RCC 7860 (cell line): ENCODE data around the gene ASB6.
"Not testable (repeated sequence)": the region's sequence is repeated elsewhere in the genome, so short reads cannot be mapped to it uniquely, and the experiment has no call there.

Source experiments
- DNase-seq: peaks from one replicate; pipeline ENCODE4 v3.0.0-alpha.2; 2015; ENCODE audit warnings: low spot score
- FAIRE-seq: peaks from 2 replicates; lab custom pipeline; 2012; peaks lifted over from hg19 to GRCh38; lab: Jason Lieb, UNC

The ASB6 gene

DNA sequence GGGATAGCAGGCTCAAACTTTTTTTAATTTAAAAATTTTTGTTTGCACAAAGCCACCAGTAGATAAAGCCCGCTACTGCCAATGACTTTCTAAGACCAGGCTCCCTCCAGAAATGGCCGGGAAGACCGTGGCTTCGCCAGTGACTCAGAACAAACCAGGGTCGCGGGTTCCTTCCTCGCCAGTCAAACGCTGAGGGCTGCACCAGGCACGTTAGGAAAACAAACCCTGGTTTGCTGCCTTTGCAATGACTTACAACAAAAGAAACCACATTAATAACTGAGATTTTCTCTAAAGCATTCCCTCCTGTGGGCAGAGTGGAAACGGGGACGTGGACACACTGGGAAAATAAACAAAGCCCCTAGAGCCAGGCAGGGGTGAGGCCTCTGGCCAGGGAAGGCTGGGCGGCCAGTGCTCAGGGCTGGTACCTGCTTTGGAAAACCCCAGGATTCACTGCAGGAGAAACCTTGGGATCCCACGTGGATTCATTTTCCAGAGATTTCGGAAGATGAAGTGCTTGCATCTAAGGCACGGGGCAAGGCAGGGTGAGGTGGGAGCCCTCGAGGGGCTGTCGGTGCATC is 27.3 kb upstream of the ASB6 start:
- DNase-seq (peak; percentile 25), FAIRE-seq (peak; percentile 11)

DNA sequence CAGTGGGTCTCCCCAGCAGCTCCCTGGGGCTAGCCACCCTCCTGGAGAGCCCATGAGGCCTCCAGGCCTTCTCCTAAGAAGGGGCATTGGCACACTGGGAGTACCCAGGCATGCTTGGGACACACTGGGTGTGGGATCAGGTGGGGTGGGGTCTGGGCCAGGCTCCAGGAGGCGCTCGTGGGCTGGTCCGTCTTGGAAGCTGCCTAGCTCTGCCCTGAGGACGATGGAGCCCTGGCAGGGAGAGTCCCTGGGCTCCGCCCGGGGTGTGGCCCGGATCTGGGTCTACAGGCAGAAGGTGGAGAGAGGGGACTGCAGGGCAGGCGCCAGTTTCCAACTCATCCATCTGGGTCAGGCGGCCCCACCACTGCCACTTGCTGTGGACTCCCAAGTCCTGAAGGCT is 25.9 kb upstream of the ASB6 start:
- no peak for DNase-seq
- no peak for FAIRE-seq

DNA sequence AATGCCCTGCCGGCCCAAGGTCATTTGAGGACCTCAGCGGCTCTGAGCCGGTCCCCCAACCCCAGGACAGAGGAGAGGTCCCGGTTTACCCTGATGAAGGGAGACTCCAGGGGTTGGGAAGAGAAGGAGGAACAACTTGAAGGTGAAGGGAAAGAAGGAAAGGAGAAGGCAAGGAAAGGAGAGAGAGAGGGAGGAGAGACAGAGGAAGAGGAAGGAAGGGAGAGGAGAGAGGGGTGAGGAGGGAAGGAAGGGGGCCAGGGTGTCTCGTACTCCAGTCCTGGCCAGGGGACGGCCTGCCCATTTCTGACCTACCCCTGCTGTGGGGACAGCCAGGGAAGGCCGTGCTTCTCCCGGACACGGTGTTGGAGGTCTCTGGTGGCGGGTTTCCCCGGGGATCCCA is 25.4 kb upstream of the ASB6 start:
- FAIRE-seq = no peak
- DNase-seq = no peak

DNA sequence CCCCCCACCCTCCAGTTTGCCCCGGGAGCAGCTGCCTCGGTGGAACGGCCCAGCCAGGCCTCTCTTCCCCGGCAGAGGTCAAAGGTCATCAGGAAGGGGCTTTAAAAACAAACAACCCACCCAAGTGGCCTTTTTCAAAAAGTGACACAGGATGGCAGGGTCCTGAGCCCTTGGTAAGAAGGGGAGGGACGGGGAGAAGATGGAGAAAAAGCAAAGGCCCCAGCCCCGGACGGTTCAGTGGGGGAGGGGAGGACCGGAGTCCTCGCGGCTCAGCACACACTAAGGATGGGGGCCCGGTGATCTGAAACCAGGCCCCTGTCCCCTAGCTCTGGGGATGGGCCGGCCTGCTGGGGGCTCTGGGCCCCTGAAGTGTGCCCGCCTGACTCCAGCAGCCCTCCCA is 24.6 kb upstream of the ASB6 start:
- no peak for FAIRE-seq
- DNase-seq = no peak

DNA sequence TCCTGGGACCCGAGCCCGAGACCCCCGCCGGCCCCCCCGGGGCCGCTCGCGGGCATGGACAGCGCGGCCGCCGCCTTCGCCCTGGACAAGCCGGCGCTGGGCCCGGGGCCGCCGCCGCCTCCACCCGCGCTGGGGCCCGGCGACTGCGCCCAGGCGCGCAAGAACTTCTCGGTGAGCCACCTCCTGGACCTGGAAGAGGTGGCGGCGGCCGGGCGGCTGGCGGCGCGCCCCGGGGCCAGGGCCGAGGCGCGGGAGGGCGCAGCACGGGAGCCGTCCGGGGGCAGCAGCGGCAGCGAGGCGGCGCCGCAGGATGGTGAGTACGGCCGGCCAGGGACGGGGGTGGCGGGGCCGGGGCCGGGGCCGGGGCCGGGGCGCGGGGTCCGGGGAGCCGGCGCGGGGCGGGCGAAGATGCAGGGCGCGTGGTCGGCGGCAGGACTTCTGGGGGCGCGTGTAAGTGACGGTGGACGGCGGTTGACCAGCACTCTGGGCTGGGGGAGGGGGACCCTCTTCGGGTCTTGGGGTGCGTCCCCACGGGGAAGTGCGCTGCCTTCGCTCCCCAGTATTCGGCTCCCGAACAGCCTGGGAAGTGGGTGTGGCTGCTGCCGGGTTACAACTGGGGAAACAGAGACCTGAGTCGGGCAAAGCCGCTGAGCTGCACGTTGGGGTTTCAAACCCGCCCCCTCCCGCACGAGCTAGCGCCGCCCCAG is 24.0 kb upstream of the ASB6 start:
- DNase-seq (no peak), FAIRE-seq (no peak)

DNA sequence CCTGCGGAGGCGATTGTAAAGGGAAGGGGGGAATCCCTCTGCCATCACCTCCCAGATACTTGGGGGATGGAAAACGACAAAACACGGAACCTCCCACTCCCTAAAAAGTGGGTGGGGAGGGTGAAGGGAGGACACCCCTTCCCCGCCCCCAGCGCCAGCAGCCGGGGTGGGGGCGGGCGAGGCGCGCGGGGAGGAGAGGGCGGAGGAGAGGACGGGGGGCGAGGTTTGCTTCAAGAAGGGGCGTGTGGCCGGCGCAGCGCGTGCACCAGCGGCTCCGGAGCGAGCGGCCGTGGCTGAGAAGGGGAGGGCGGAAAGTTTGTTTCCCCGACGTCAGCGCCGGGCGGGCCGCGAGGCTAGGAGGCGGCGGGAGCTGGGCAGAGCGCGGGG is 23.4 kb upstream of the ASB6 start, which contains the start of gene PRRX2:
TSS of gene PRRX2 (plus strand) at position 259 of the 387 bp plus-strand sequence. CDS start 221 bp downstream, outside the sequence.
- DNase-seq (no peak), FAIRE-seq (no peak)

DNA sequence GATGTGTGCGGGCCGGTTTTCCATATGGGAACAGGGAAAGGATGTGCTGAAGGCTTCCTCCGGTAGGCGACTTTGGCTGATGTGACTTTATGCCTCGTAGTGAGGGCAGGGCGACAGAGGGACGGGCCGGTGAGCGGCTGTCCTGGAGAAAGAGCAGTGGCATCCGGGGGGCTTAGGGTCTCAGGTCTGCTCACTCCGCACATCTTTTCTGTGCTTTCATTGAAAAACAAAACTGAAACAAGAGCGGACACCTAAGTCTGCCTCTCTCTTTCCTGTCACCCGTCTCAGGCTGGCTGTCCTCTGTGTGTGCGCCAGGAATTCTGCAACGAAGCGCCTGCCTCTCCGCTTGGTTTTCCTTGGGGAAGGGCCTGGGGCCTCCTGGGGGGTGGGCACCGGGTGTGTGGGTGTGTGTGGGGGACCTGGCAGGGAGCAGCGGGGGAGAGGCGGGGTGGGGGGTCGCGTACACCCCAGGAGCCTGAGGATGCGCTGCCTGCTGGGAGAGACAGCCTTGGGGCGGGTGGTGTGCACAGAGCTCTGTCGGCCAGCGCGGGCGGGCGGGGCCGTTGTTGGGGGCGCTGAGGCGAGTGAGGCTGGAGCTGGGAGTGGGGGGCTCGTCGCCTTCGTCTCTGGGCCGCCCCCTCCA is 22.9 kb upstream of the ASB6 start:
- DNase-seq (no peak), FAIRE-seq (no peak)

DNA sequence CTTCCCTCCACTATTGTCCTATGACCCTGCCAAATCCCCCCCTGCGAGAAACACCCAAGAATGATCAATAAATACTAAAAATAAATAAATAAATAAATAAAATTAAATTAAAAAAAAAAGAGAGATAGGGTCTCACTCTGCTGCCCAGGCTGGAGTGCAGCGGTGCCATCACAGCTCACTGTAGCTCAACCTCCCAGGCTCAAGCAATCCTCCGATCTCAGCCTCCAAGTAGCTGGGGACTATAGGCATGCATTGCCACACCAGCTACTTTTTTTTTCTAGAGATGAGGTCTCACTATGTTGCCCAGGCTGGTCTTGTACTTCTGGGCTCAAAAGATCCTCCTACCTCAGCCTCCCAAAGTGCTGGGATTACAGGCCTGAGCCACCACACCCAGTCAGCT is 20.3 kb upstream of the ASB6 start:
- DNase-seq, FAIRE-seq: not testable (repeated sequence)

DNA sequence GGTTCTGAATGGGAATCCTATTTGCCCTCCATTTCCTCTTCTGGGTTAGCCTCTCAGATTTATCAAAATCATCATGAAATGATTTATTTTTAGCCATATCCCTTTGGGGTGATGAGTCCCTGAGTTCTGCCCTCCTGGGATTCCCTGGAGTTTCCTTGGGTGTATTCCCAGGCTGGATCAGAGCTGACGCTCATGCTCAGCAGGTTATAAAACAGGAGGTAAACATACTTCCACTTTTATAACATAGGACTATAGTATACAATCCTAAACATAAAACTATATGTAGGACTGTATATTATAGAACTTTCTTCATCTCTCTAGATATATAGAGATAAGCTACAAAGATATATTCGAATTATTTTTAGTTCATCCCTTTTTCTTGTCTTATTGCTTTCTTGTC is 19.1 kb upstream of the ASB6 start:
- DNase-seq (no peak), FAIRE-seq (no peak)

DNA sequence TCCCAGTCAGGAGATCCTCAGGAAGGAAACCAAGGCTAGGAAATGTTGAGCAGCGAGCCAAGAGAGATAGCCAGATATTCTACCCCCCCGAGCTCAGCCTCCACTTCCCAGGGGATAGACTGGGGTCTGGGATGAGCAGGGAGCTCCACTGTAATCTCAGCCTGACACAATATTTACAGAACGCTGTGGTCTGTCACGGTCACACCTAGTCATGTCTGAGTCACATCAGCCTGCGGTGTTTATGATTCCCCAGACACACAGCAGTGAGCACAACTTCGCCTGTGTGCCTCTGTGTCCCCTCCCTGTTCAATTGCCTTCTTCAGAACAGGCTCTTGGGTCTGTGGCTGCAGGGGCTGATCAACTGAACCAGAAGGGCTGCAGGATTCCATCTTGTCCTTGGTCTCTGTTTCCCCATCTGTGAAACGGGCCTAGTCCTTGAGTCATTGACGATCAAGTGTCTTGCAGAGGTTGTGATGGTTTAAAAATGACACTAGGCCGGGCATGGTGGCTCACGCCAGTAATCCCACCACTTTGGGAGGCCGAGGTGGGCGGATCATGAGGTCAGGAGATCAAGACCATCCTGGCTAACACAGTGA is 14.9 kb upstream of the ASB6 start:
- DNase-seq (peak; percentile 86), FAIRE-seq (peak; percentile 90)

DNA sequence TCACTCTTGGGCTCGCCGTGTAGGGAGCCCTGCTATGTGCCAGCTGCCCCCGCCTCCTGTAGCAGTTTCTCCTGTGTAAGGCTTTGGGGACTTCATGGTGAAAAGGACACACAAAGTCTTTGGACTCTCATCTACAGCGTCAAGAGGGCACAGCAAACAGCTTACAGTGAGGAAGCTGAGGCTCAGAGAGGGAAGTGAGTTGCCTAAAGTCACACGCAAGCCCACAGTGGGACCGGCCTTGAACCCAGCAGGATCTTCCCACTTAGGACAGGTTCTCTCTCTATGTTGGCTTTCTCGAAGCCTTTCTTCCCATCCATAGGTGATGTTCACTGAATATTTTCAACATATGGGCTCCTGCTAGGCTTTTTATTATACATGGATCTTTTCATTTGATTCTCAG is 13.7 kb upstream of the ASB6 start:
- DNase-seq (no peak), FAIRE-seq (no peak)

DNA sequence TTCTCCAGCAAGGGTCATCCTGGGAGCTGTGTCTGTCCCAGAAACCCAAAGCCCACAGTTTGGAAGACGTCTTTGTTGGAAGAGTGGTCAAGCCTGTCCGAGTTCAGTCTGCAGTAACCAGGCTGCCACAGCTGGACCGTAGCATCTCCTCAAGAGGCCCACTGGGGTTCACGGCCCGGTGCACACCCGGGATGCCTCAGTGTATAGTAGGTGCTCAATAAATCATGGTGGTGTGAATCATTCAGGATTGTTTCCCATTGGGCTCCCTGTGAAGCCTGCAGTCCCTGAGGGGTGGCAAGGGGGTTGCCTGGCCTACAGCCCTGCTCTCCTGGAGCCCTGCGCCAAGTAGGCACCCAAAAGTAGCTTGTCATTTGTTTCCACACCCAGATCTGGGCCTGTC is 13.2 kb upstream of the ASB6 start:
- FAIRE-seq (no peak), DNase-seq (no peak)

DNA sequence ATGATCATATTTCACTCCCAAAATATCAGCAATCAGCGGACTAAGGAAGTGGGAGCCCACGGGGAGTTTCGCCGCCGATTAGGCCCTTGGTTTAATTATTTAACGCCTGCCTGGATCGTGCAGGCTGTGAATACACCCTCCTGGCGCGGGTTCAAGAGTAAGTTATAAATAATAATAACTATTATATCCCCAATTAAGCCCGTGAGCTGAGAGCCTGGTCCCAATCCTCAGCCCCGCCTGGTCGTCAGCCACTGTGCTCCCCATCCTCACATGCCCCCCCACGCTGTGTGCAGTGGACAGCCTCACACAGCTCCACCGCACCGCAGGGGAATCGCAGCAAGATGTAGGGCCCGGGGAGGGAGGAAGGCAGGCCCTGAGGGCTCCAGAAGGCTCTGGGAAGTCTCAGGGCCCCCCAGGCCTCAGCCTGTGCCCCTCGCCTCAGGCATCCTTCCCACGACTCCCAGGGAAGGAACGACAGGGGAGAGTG is 12.6 kb upstream of the ASB6 start:
- FAIRE-seq (no peak), DNase-seq (no peak)

DNA sequence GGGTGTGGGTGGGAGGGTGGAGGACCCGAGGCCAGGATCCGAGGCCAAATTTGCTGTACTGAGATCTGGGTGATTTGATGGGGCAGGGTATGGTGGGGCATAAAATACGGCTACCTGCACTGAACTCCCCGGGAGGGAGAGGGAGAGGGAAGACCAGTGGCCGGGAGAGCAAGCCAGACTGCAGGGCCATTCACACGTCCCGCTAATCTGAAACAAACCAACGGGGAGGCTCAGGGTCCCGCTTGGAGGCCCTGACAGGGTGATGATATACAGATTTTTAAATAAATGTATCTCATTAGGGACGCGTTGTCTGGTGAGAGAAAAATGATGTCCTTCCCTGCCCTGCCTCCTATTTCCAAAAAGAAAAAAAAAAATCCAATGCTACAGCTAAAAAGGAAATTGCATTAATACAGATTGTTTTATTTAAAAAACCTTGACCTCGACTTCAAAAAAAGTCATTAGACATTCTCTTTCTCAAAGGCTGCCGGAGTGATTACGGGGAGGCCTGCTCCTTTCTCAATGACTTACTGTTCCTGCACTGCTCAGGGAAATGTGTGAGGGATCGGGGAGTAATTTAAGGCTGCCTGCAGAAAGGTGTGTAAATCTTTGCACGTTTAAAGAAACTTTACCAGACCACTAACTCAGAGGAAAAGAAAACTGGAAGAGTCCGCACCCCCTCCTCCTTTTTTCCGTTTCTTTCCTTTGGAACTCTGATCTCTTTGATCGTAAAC is 12.0 kb upstream of the ASB6 start:
- FAIRE-seq (no peak), DNase-seq (no peak)

DNA sequence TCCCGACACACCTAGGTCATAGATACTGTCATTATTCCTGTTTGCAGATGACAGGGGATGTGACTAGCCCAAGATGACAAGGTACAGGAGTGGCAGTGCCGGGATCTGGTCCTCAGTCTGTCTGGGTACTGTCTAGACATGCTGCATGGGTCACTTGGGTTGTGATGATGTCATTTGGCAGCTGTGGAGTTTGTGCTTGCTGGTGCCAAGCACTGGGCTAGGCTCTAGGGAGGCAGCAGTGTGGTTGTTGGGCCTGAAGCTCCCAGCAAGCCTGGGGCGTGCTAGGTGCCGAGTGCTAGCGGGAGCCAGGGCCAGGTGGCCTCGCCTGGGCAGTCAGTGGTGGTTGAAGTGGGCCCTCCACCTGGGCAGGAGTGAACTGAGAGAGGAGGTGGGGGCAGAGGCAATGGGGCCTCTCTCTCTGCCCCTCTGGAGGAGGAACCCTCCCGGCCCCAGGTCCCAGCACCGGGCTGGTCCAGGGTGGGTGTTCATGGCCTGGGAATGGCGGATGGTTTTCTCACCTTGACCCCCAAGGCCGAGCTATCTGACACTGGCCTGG is 8.8 kb upstream of the ASB6 start:
- DNase-seq (no peak), FAIRE-seq (no peak)

DNA sequence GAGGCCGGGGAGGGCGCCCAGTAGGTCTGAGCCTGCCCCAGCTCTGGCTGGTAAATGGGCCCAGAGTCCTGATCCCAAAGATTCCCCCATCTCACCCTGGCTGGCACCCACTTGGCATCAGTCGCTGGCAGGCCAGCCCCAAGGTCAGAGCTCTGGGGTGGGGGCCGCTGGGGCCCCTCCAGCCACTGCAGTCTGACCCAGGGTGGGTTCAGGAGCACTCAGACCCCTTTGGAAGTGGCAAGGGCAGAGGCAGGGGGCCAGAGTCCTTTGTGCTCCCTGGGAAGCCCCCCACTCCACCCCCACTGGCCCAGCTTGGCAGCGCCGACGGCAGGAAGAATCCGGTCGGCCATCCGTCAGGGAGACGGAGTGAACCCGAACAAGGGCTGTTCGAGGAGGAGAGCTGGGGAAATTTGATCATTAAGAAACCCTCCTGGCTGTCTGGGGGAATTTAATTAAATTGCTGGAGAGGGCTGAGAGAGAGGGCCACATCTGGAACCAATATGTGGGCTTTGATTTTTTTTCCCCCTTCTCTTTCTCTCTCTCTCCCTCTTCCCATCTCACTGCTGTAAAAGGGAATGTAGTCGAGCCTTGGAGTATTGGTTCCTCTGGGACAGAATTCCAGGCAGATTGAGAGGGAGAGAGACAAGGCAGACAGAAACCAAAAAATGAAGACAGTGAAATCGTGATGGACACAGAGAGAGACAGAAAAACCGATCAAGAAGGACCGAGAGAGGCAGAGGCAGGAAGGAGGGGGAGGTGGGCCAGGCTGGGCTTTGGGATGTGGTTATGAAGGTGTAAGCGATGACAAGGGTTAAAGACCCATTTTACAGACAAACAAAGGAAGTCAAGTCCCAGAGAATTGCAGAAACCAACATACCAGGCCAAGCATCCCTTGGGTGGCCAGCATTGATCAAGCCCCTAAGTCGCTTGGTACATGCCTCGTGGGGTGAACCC is 8.1 kb upstream of the ASB6 start:
- no peak for FAIRE-seq
- DNase-seq = no peak

DNA sequence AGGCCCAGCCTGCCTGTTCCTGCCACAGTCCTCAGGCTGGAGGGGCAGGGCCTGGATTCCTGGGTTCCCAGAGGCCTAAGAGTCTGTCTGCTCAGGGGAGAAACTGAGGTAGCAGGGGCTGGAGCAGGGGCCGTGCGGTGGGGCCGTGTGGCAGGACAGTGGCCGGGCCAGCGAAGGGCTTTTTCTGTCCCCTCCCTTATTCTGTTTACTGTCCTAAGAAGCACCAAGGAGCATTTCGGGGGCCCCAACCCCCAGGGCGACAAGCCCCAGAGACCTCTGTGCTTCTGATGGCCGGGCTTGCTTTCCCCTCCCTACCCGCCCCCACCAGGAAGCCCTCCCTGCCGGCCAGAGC is 6.8 kb upstream of the ASB6 start:
- DNase-seq = no peak
- no peak for FAIRE-seq

DNA sequence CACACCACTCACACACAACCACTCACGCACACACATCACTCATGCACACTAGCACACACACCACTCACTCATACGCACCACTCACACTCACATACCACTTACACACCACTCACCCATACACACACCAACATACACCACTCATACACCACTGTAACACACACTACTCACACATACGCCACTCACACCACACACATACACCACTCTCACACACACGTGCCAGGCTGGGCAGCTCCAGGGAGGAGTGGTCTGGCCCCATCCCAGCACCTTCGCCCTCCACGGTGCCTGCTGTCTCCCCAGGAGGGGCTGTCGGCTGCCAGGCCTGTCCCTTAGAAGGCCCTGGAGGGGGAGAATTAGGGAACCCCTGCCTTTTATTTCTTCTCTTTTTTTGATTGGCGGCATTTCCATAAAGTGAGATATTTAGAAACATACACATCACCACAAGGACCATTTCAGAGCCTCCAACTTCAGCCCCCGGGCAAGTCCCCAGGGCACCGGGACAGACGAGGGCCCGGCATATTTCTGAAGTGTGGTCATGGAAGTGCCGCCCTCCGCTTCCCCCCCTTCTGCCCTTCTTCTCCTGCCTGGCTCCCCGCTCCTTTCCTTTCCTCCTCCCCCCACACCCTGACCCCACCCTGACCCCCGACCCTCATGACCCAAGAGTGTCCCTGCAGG is 6.3 kb upstream of the ASB6 start:
- no peak for FAIRE-seq

DNA sequence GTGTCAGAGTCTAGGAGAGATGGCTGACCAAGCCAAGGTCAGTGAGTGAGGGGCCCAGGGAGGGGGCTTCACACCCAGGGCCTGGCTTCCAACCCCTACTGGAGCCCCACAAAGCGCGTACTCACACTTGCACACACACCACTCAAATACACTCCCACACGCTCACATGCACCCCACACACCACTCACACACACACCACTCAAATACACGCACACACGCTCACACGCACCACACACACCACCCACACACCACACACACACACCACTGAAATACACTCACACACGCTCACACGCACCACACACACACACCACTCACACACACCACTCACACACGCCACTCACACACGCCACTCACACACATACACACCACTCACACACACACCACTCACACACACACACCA is 5.7 kb upstream of the ASB6 start:
- no peak for FAIRE-seq
- DNase-seq = no peak

More for the DNA sequence above, 6.3 kb upstream of the ASB6 start:
- no peak for DNase-seq
